Skin epidermis (tissue), 12 donors: ENCODE data around the gene CWC25.
"Not testable (repeated sequence)": the region's sequence is repeated elsewhere in the genome, so short reads cannot be mapped to it uniquely, and the experiment has no call there.

Experiments used
- H3K27ac ChIP-seq, 21 experiments: fragments of 200-600 bp; sonication (generic) in 11 of 21; one replicate each; pipeline ENCODE4 v1.5.0; 2020; ENCODE audit warnings: mild to moderate bottlenecking in 3 of 21, inconsistent platforms in 2 of 21, moderate library complexity in 2 of 21
- H3K4me3 ChIP-seq, 7 experiments: fragments of 200-600 bp; sonication (generic) in 2 of 7; one replicate each; pipeline ENCODE4 v1.5.0; 2020; ENCODE audit warnings: inconsistent platforms in 2 of 7, mild to moderate bottlenecking in 2 of 7, moderate library complexity in 1 of 7

Gene CWC25

GRCh38 chr17:38796451-38797157, 28.5 kb downstream of the CWC25 start:
- peak overlapping the region in 3 of 21 experiments; percentile 14 to 35 (median 23) for H3K27ac ChIP-seq

GRCh38 chr17:38794221-38794620, 30.9 kb downstream of the CWC25 start:
- H3K27ac ChIP-seq, result no peak overlapping the region
- no peak overlapping the region for H3K4me3 ChIP-seq

More at GRCh38 chr17:38796451-38797157, 28.5 kb downstream of the CWC25 start:
- H3K4me3 ChIP-seq, result no peak overlapping the region

- no peak overlapping the region for H3K4me3 ChIP-seq
These were observed 34.0 kb downstream of the CWC25 start for GRCh38 chr17:38791162-38791561.

GRCh38 chr17:38790148-38790707, 34.9 kb downstream of the CWC25 start:
- H3K27ac ChIP-seq, result peak overlapping the region in 2 of 21 experiments; percentile 2 to 46
- not testable (repeated sequence) for H3K4me3 ChIP-seq

More at GRCh38 chr17:38791162-38791561, 34.0 kb downstream of the CWC25 start:
- no peak overlapping the region for H3K27ac ChIP-seq

- Histone ChIP-seq H3K27ac (no peak overlapping the region), H3K4me3 (no peak overlapping the region)
These were observed 35.9 kb downstream of the CWC25 start for GRCh38 chr17:38789185-38789584.

GRCh38 chr17:38787999-38788398, 37.1 kb downstream of the CWC25 start:
- H3K27ac ChIP-seq, H3K4me3 ChIP-seq: not testable (repeated sequence)

- Histone ChIP-seq H3K27ac (no peak overlapping the region), H3K4me3 (no peak overlapping the region)
These were observed 38.7 kb downstream of the CWC25 start for GRCh38 chr17:38786372-38786771.

- H3K4me3 ChIP-seq, result no peak overlapping the region
- no peak overlapping the region for H3K27ac ChIP-seq
These were observed 41.9 kb downstream of the CWC25 start for GRCh38 chr17:38783227-38783626.

- no peak overlapping the region for H3K4me3 ChIP-seq
These were observed 45.0 kb downstream of the CWC25 start for GRCh38 chr17:38779965-38780752.

GRCh38 chr17:38777641-38778250, 47.4 kb downstream of the CWC25 start:
- Histone ChIP-seq H3K4me3 (no peak overlapping the region), H3K27ac (no peak overlapping the region)

More at GRCh38 chr17:38779965-38780752, 45.0 kb downstream of the CWC25 start:
- H3K27ac ChIP-seq, result no peak overlapping the region

GRCh38 chr17:38773258-38773657, 51.9 kb downstream of the CWC25 start:
- no peak overlapping the region for H3K27ac ChIP-seq
- no peak overlapping the region for H3K4me3 ChIP-seq

GRCh38 chr17:38768417-38768816, 56.7 kb downstream of the CWC25 start:
- Histone ChIP-seq H3K27ac (no peak overlapping the region), H3K4me3 (no peak overlapping the region)

GRCh38 chr17:38766341-38766740, 58.8 kb downstream of the CWC25 start:
- Histone ChIP-seq H3K27ac (no peak overlapping the region), H3K4me3 (no peak overlapping the region)

GRCh38 chr17:38762231-38762630, 62.9 kb downstream of the CWC25 start:
- Histone ChIP-seq H3K27ac (no peak overlapping the region), H3K4me3 (no peak overlapping the region)

GRCh38 chr17:38761612-38762011, 63.5 kb downstream of the CWC25 start:
- H3K27ac ChIP-seq, result no peak overlapping the region
- no peak overlapping the region for H3K4me3 ChIP-seq

GRCh38 chr17:38753071-38753506, 72.0 kb downstream of the CWC25 start:
- Histone ChIP-seq H3K4me3 (peak overlapping the region; percentile 66 to 98 (median 83)), H3K27ac (peak overlapping the region; percentile 67 to 97 (median 91))

GRCh38 chr17:38752308-38753070, 72.6 kb downstream of the CWC25 start, which contains the start of gene PSMB3:
TSS of gene PSMB3 (plus strand) at chr17:38752741. CDS start at chr17:38752827, 86 bp downstream.
- Histone ChIP-seq H3K27ac (peak within 1 kb of the TSS; percentile 67 to 97 (median 91)), H3K4me3 (peak within 1 kb of the TSS; percentile 66 to 98 (median 83))

- Histone ChIP-seq H3K4me3 (peak overlapping the region; percentile 66 to 98 (median 83)), H3K27ac (peak overlapping the region; percentile 36 to 97 (median 84))
These were observed 73.3 kb downstream of the CWC25 start for GRCh38 chr17:38751808-38752307.
